DOHH2 (cell line): ENCODE data around the gene EFCAB7.

Source experiments
- H3F3A ChIP-seq: fragments of 200-600 bp; sonication (generic), shearing (Covaris generic); 2 replicates; pipeline ENCODE4 v1.6.0; 2016; ENCODE audit warnings: antibody characterized with exemption, mild to moderate bottlenecking; ENCODE audit not compliant: control insufficient read depth, insufficient read depth
- H3K27ac ChIP-seq: fragments of 200-600 bp; sonication (generic); 2 replicates; pipeline ENCODE4 v1.5.1; 2014; ENCODE audit warnings: low read depth, mild to moderate bottlenecking, low read length, moderate library complexity
- H3K27me3 ChIP-seq: fragments of 200-600 bp; sonication (generic); 2 replicates; pipeline ENCODE4 v1.6.1; 2014; ENCODE audit warnings: mild to moderate bottlenecking, low read length, mixed read lengths; ENCODE audit not compliant: control insufficient read depth
- H3K36me3 ChIP-seq: fragments of 200-600 bp; sonication (generic); 2 replicates; pipeline ENCODE4 v1.6.1; 2014; ENCODE audit warnings: mild to moderate bottlenecking, low read length, moderate library complexity, mixed read lengths; ENCODE audit not compliant: control insufficient read depth
- H3K4me1 ChIP-seq: fragments of 200-600 bp; sonication (generic); 2 replicates; pipeline ENCODE4 v1.6.1; 2014; ENCODE audit warnings: mild to moderate bottlenecking, low read length, mixed read lengths; ENCODE audit not compliant: control insufficient read depth
- H3K4me2 ChIP-seq: fragments of 200-600 bp; sonication (generic); 2 replicates; pipeline ENCODE4 v1.6.0; 2014; ENCODE audit warnings: mild to moderate bottlenecking, low read length, moderate library complexity
- H3K4me3 ChIP-seq: fragments of 200-600 bp; sonication (generic); 2 replicates; pipeline ENCODE4 v1.5.1; 2014; ENCODE audit warnings: mild to moderate bottlenecking, low read length, mixed read lengths
- H3K79me2 ChIP-seq: fragments of 200-600 bp; sonication (generic); 2 replicates; pipeline ENCODE4 v1.6.1; 2014; ENCODE audit warnings: mild to moderate bottlenecking, low read length, mixed read lengths; ENCODE audit not compliant: control insufficient read depth
- H3K9me2 ChIP-seq: fragments of 200-600 bp; sonication (generic); replicated peaks from 2 replicates; pipeline ENCODE4 v1.6.1; 2014; ENCODE audit warnings: mild to moderate bottlenecking, low read length, mixed read lengths; ENCODE audit not compliant: control insufficient read depth
- H3K9me3 ChIP-seq: fragments of 200-600 bp; sonication (generic); 2 replicates; pipeline ENCODE4 v1.6.1; 2014; ENCODE audit warnings: antibody characterized with exemption, low read length, mixed read lengths; ENCODE audit not compliant: control insufficient read depth, insufficient read depth
- H4K20me1 ChIP-seq: fragments of 200-600 bp; sonication (generic); 2 replicates; pipeline ENCODE4 v1.6.0; 2014; ENCODE audit warnings: low read depth, mild to moderate bottlenecking, antibody characterized with exemption, low read length, moderate library complexity; ENCODE audit not compliant: control insufficient read depth, insufficient read depth
- CTCF ChIP-seq: fragments of 200-600 bp; sonication (generic); IDR thresholded peaks from one replicate; pipeline ENCODE4 v1.5.1; 2014; ENCODE audit warnings: antibody characterized with exemption, mild to moderate bottlenecking, low read depth, low read length; ENCODE audit not compliant: poor library complexity, severe bottlenecking
- EZH2phosphoT487 ChIP-seq: fragments of 200-600 bp; sonication (generic); IDR thresholded peaks from 2 replicates; pipeline ENCODE4 v1.6.1; 2017; ENCODE audit warnings: borderline replicate concordance, mild to moderate bottlenecking, antibody characterized with exemption, low read length, moderate library complexity, mixed read lengths

Gene EFCAB7

DNA sequence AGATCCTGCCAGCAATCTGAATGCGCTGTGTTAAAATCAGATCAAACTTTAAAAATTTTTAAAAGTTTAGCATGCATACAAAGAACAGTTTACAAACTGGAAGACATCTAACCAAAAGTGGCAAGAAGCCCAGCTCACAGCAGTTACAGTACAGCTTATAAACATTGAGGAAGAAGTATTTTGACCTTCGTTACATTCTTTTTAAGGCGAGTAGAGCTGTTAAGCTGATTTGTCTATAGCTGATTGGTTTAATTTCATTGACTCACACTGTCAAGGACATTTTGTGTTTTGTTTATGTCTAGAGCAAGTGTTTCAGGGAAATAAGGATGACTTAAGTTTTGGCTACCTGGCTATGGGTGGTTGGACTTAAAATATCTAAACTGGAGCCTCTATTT lies 66.8 kb downstream of the EFCAB7 start:
- H3K9me3 ChIP-seq, result no peaks in the 10 kb centered on the region
- H3F3A ChIP-seq, result no peaks in the 10 kb centered on the region
- no peaks in the 10 kb centered on the region for H3K9me2 ChIP-seq
- H3K4me2 ChIP-seq, result no peak overlapping the region
- H3K79me2 ChIP-seq, result peaks cover 23% of the 10 kb centered on the region
- no peak overlapping the region for H3K4me3 ChIP-seq
- H3K27me3 ChIP-seq, result no peaks in the 10 kb centered on the region
- TF ChIP-seq CTCF, result no peak
- TF ChIP-seq EZH2phosphoT487, result no peak
- H3K36me3 ChIP-seq, result peaks cover 3% of the 10 kb centered on the region
- H3K27ac ChIP-seq, result no peak overlapping the region
- H3K4me1 ChIP-seq, result peaks cover 14% of the 10 kb centered on the region
- H4K20me1 ChIP-seq, result no peaks in the 10 kb centered on the region

DNA sequence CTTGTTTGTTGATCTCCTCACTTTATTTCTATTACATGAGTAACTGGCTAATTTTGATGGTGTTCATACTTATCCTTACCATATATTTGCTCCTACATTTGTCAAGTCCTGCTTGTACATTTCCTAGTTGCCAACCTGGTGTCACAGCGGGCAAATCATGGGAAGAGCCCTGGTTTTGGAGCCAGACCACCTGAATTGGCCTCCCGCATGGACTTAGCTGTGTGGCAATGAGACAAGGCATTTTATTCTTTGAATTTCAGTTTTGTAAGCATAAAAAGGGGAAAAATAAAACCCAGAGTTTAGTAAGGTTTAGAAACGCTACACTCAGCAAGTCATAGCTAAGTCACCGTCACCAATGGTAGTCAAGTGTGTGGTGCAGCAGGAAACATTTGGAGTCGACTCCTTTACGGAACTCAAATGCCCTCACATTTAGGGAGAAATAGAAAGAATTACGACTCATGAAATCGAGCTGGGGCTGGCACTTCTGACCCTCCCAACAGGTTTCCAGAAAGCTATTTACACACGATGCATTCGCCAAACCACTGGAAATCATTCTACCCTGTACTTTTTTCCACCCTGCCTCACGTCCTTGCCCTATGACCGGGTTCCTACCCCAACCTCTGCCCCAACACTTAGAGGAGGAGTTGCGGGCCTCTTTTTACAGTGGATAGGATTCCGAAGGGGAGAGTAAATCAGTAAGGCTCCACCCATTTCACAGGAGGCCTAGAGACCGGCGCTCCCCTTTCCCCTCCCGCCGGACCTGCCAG lies 69.4 kb downstream of the EFCAB7 start:
- peak overlapping the region; percentile 64 for H3K4me2 ChIP-seq
- peaks cover 13% of the 10 kb centered on the region for H3K36me3 ChIP-seq
- peaks cover 43% of the 10 kb centered on the region for H3K79me2 ChIP-seq
- peak overlapping the region; percentile 81 for H3K27ac ChIP-seq
- peaks cover 20% of the 10 kb centered on the region for H3K4me1 ChIP-seq
- TF ChIP-seq CTCF, result no peak
- no peak for TF ChIP-seq EZH2phosphoT487
- no peaks in the 10 kb centered on the region for H3K9me2 ChIP-seq
- H3F3A ChIP-seq, result no peaks in the 10 kb centered on the region
- no peaks in the 10 kb centered on the region for H3K27me3 ChIP-seq
- H4K20me1 ChIP-seq, result no peaks in the 10 kb centered on the region
- H3K9me3 ChIP-seq, result no peaks in the 10 kb centered on the region
- peak overlapping the region; percentile 82 for H3K4me3 ChIP-seq

- peaks cover 46% of the 10 kb centered on the region for H3K79me2 ChIP-seq
- peak within 1 kb of the TSS; percentile 64 for H3K4me2 ChIP-seq
- H3K27me3 ChIP-seq, result no peaks in the 10 kb centered on the region
- TF ChIP-seq EZH2phosphoT487 (no peak), CTCF (no peak)
- peak within 1 kb of the TSS; percentile 82 for H3K4me3 ChIP-seq
- no peaks in the 10 kb centered on the region for H3K9me2 ChIP-seq
- H3K27ac ChIP-seq, result peak within 1 kb of the TSS; percentile 81
- peaks cover 13% of the 10 kb centered on the region for H3K36me3 ChIP-seq
- H4K20me1 ChIP-seq, result no peaks in the 10 kb centered on the region
- H3K4me1 ChIP-seq, result peaks cover 20% of the 10 kb centered on the region
- no peaks in the 10 kb centered on the region for H3K9me3 ChIP-seq
- H3F3A ChIP-seq, result no peaks in the 10 kb centered on the region
These were observed 70.1 kb downstream of the EFCAB7 start, which contains the start of gene PGM1 for GRCh38 chr1:63593303-63593885. TSS of gene PGM1 (plus strand) at chr1:63593411. CDS start at chr1:63593489, 78 bp downstream.
